Smooth muscle cell (in vitro differentiated cells): ENCODE results near the gene GABRA4. TPM values are rescaled to one million over a fixed set of nuclear protein-coding genes. Genes with fewer than 3 reads are reported as not detected.

Experiments used
- DNase-seq: peaks from one replicate; lab custom pipeline; 2025; ENCODE audit not compliant: unreplicated experiment; lab: John Stamatoyannopoulos, UW
- H2AFZ ChIP-seq: fragments of 200-600 bp; sonication (generic); 2 replicates; pipeline ENCODE4 v1.6.0; 2016; ENCODE audit warnings: antibody characterized with exemption, low read depth, mild to moderate bottlenecking
- H3F3A ChIP-seq: fragments of 200-600 bp; sonication (generic); 2 replicates; pipeline ENCODE4 v1.6.0; 2017; ENCODE audit warnings: antibody characterized with exemption, low read depth
- H3K27ac ChIP-seq: fragments of 200-600 bp; sonication (generic); 2 replicates; pipeline ENCODE4 v1.5.1; 2016; ENCODE audit warnings: low read depth, mild to moderate bottlenecking
- H3K27me3 ChIP-seq: fragments of 200-600 bp; sonication (generic); 2 replicates; pipeline ENCODE4 v1.6.1; 2016; ENCODE audit warnings: low read depth, mild to moderate bottlenecking
- H3K36me3 ChIP-seq: fragments of 200-600 bp; sonication (generic); 2 replicates; pipeline ENCODE4 v1.5.1; 2016; ENCODE audit warnings: low read depth
- H3K4me1 ChIP-seq: fragments of 200-600 bp; sonication (generic); 2 replicates; pipeline ENCODE4 v1.5.1; 2016; ENCODE audit warnings: low read depth
- H3K4me2 ChIP-seq: fragments of 200-600 bp; sonication (generic); 2 replicates; pipeline ENCODE4 v1.6.0; 2016; ENCODE audit warnings: mild to moderate bottlenecking
- H3K4me3 ChIP-seq: fragments of 200-600 bp; sonication (generic); 2 replicates; pipeline ENCODE4 v1.5.1; 2016; ENCODE audit warnings: mild to moderate bottlenecking
- H3K79me2 ChIP-seq: fragments of 200-600 bp; sonication (generic); 2 replicates; pipeline ENCODE4 v1.6.0; 2016; ENCODE audit warnings: low read depth, mild to moderate bottlenecking
- H3K9ac ChIP-seq: fragments of 200-600 bp; sonication (generic); 2 replicates; pipeline ENCODE4 v1.6.0; 2016; ENCODE audit warnings: low read depth
- H3K9me3 ChIP-seq: fragments of 200-600 bp; sonication (generic); replicated peaks from 2 replicates; pipeline ENCODE4 v1.5.1; 2016; ENCODE audit warnings: low read depth
- H4K20me1 ChIP-seq: fragments of 200-600 bp; sonication (generic); 2 replicates; pipeline ENCODE4 v1.6.0; 2016; ENCODE audit warnings: low read depth
- WGBS: methylation state at CpG from one replicate; pipeline ENCODE4 v1.1.7; 2016; ENCODE audit warnings: low lambda C conversion rate; 5-methylcytosine and 5-hydroxymethylcytosine counted together
- polyA plus RNA-seq: library from polyadenylated mRNA; unstranded; fragments of >200 nt; fragmentation: Nextera tagmentation; extraction: Ambion mirVana; gene quantifications from 2 replicates; pipeline ENCODE4 v1.2.1, GENCODE V29; 2016
- total RNA-seq: library from RNA; depleted of rRNA; stranded (reverse); fragments of >200 nt; gene quantifications from 2 replicates; pipeline ENCODE4 v1.2.3, GENCODE V29; 2014
- TF ChIP-seq, protein P1 (sequence below): fragments of 200-600 bp; sonication (generic); IDR thresholded peaks from 2 replicates; pipeline ENCODE4 v1.5.1; 2017; ENCODE audit warnings: borderline replicate concordance, mild to moderate bottlenecking, antibody characterized with exemption; ENCODE audit not compliant: insufficient read depth, poor library complexity, severe bottlenecking

The GABRA4 gene
- total and polyA plus RNA-seq, 2 experiments from 2014 or later, result not detected

DNA sequence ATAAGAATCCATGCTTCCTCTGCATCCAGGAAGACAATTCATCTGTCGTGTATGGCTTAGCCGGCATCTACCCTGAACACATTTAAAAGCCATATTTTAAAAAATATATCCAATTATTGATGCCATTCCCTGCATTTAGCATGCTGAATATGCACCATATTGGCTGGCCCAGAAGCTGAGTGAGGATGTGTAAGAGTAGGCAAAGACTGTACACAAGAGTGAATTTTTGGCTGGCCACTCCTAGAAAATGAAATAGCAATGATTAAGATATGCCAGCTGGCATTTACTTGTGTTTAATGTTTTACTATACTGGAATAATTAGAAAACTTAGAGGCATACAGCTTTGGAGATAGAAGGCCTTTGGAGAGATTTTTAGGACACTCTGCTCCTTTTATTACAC is 25.8 kb downstream of the GABRA4 start:
- TF ChIP-seq, protein P1, sequence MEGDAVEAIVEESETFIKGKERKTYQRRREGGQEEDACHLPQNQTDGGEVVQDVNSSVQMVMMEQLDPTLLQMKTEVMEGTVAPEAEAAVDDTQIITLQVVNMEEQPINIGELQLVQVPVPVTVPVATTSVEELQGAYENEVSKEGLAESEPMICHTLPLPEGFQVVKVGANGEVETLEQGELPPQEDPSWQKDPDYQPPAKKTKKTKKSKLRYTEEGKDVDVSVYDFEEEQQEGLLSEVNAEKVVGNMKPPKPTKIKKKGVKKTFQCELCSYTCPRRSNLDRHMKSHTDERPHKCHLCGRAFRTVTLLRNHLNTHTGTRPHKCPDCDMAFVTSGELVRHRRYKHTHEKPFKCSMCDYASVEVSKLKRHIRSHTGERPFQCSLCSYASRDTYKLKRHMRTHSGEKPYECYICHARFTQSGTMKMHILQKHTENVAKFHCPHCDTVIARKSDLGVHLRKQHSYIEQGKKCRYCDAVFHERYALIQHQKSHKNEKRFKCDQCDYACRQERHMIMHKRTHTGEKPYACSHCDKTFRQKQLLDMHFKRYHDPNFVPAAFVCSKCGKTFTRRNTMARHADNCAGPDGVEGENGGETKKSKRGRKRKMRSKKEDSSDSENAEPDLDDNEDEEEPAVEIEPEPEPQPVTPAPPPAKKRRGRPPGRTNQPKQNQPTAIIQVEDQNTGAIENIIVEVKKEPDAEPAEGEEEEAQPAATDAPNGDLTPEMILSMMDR, result no peak
- no peaks in the 10 kb centered on the region for H3K36me3 ChIP-seq
- H3K9me3 ChIP-seq, result no peaks in the 10 kb centered on the region
- DNase-seq, result no peak
- H3K4me2 ChIP-seq, result no peak overlapping the region
- H3K4me1 ChIP-seq, result no peaks in the 10 kb centered on the region
- no peaks in the 10 kb centered on the region for H3K79me2 ChIP-seq
- H2AFZ ChIP-seq, result no peak overlapping the region
- no peak overlapping the region for H3K27ac ChIP-seq
- H3F3A ChIP-seq, result no peaks in the 10 kb centered on the region
- no peak overlapping the region for H3K4me3 ChIP-seq
- no peaks in the 10 kb centered on the region for H4K20me1 ChIP-seq
- peaks cover 8% of the 10 kb centered on the region for H3K27me3 ChIP-seq
- no peak overlapping the region for H3K9ac ChIP-seq
- WGBS, result 90% methylated on average over 2 of the region's 2 CpGs

DNA sequence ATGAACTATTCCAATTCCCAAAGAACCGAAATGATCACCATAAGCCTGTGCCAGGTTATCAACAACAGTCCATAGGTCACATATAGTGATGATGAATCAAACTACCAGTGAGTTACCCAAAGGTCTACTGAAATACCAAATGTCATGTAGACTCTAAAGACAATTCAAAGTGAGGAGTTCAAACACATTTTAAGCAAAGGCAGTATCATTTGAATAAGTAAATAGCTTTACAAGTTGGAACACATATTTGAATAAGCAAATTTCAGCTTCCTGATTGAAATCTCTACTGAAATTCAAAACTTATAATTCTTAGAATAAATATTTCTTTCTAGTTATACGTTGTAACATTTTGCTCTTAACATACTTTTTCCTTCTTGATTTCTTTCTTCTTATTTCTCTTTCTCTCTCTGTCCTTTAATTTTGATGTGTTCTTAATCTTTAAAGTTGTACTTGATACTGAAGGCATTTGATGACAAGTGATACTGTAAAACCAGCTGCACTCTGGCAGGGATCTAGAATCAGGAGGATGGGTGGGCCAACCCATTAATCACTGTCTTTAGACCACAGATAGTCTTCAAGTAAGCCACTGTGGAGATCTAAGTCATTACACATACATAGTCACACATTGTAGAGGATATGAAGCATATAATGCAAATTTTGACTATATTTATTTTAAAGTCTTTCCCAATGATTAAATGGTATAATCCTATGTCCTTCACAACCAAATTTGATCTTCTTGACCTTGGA is 34.5 kb downstream of the GABRA4 start:
- no peaks in the 10 kb centered on the region for H3F3A ChIP-seq
- DNase-seq, result no peak
- 79% methylated on average over 2 of the region's 2 CpGs for WGBS
- H3K4me2 ChIP-seq, result no peak overlapping the region
- TF ChIP-seq, protein P1, result no peak
- H3K9me3 ChIP-seq, result no peaks in the 10 kb centered on the region
- H4K20me1 ChIP-seq, result no peaks in the 10 kb centered on the region
- no peaks in the 10 kb centered on the region for H3K36me3 ChIP-seq
- H3K4me3 ChIP-seq, result no peak overlapping the region
- H3K27ac ChIP-seq, result no peak overlapping the region
- H3K79me2 ChIP-seq, result no peaks in the 10 kb centered on the region
- no peak overlapping the region for H2AFZ ChIP-seq
- no peaks in the 10 kb centered on the region for H3K27me3 ChIP-seq
- no peaks in the 10 kb centered on the region for H3K4me1 ChIP-seq
- H3K9ac ChIP-seq, result no peak overlapping the region

DNA sequence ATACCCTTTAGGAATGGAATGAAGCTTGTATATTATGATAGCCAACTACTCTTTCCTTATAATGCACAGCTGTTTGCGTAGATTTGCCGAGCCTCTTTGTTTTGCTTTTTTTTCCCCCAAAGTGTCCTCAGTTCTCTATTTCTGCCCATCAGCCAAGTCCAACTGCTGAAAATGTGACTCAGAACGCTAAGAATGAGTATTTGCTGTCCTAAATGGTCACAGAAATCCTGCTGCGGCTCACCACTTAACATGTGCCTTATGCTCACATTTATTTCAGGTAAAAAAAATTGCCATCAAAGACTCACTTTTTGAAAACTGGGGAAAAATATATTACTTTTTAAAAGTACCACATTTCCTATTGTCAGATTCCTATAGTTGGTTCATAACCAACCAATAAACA is 36.9 kb downstream of the GABRA4 start:
- Histone ChIP-seq H3K27me3 (peaks cover 5% of the 10 kb centered on the region), H3K27ac (no peak overlapping the region), H3K4me2 (no peak overlapping the region), H3K79me2 (no peaks in the 10 kb centered on the region), H4K20me1 (no peaks in the 10 kb centered on the region), H3K4me1 (no peaks in the 10 kb centered on the region), H3K9me3 (no peaks in the 10 kb centered on the region), H3K36me3 (no peaks in the 10 kb centered on the region), H2AFZ (no peak overlapping the region), H3K9ac (no peak overlapping the region), H3F3A (no peaks in the 10 kb centered on the region), H3K4me3 (no peak overlapping the region)
- TF ChIP-seq, protein P1, result no peak
- no peak for DNase-seq
- WGBS, result 74% methylated on average over 4 of the region's 4 CpGs

DNA sequence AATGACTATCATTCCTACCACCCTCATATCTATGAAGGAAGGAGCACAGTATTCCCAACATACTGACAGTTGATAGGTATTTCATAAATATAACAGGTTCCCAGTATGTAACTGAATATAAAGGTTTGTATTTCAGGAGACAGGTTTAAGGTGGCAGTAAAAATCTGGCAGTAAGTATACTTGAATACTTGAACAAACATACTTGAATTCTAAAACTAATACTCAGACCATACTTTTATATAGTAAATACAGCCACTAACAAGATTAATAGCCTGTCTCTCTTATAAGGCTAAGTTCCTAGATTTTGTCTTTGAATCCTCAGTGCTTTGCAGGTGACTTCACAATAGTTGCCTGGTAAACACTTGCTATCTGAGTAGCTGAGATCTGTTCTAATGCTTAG is 37.8 kb downstream of the GABRA4 start:
- Histone ChIP-seq H3K9me3 (no peaks in the 10 kb centered on the region), H2AFZ (no peak overlapping the region), H3K4me3 (no peak overlapping the region), H3K27ac (no peak overlapping the region), H3F3A (no peaks in the 10 kb centered on the region), H3K27me3 (peaks cover 5% of the 10 kb centered on the region), H3K4me1 (no peaks in the 10 kb centered on the region), H3K4me2 (no peak overlapping the region), H3K79me2 (no peaks in the 10 kb centered on the region), H3K36me3 (no peaks in the 10 kb centered on the region), H4K20me1 (no peaks in the 10 kb centered on the region), H3K9ac (no peak overlapping the region)
- TF ChIP-seq, protein P1, result no peak
- no peak for DNase-seq
